ENCODE data around the gene CDK5RAP2.
A peak's percentile ranks its signal among the peaks of the same experiment; 100 is the strongest.

The CDK5RAP2 gene

DNA sequence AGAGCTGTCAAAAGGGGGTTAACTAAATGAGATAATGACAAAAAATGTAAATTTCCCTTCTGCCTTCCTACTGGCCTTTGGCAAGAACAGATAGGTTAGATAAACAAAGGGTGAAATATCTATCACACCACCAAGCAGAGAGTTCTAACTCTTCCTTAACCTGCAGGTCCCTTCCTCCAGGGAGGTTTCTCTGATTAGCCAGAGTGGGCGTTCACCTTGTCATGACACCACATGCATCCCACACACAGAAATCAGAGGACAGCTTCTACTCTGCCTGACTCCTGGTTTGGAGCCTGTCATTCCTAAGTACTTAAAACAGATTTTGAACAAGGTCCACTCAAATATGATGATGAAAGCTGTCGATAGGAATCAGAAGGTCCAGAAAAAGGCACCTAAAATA, 180.0 kb downstream of the CDK5RAP2 start:
- no peak for DNase-seq

DNA sequence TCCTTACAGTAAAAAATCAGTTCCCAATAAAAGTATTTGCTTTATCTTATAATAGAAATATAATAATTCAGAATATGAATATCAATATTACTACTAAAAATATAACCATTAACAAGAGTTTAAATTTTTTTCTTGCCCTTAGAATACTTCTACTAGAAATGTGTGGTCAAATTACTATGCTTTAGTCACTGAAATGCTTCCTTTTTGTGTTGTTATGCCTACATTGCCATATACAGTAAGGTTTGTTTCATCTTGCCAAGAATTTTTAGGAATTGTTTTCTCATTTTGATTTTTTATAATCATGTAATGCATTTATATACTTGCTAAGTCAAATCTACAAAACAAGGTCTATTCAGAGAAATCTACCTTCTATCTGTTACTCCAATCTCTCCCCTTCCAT, 181.7 kb downstream of the CDK5RAP2 start:
- no peak for DNase-seq

DNA sequence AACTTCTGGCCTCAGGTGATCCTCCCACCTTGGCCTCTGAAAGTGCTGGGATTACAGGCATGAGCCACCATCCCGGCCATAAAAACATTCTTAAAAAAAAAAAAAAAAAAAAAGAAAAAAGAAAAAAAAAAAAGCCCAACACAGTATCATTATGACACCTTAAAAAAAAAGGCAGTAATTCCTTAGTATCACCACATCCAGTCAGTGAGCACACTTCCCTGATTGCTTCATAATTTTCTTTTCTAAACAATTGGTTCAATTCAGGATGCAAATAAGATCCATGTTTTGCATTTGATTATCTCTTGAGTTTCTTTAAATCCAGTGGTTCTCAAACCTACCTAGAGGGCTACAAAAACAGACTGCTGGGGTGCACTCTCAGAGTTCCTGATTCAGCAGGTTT, 182.5 kb downstream of the CDK5RAP2 start:
- no peak for DNase-seq

DNA sequence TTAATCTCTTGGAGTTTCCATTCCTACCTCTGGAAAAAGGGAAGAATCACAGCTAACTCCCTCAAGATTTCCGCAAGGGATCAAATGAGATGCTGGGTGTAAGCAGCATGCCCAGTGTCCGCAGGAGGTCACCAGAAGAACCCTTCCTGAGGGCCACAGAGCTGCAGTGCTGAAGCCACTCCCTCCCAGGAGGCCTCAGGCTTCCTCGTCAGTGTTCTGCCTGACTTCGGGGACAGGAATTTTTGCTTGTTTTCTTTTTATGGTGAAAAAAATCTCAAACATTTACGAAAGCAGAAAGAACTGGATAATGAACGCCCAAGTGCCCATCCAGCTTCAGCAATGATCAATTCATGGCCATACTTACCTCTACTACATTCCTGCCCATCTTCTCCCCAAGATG, 183.0 kb downstream of the CDK5RAP2 start:
- DNase-seq, result no peak

DNA sequence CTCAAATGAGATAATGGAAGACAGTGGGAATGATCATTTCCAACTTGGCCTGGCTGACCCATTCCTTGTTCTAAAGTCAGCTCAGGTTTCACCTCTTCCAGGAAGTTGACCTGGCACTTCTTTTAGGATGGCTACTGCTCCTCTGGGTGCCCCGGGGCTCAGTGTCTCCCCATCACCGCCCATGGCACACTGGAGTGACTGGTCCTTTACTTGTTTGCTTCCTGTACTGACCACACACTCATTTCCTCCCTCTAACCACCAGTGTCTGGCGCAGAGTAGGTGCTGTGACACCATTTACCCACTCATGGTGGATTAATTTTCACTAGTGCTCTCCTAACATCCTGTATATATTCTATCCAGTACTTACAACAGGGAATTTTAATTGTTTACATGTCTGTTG, 183.5 kb downstream of the CDK5RAP2 start:
- no peak for DNase-seq

DNA sequence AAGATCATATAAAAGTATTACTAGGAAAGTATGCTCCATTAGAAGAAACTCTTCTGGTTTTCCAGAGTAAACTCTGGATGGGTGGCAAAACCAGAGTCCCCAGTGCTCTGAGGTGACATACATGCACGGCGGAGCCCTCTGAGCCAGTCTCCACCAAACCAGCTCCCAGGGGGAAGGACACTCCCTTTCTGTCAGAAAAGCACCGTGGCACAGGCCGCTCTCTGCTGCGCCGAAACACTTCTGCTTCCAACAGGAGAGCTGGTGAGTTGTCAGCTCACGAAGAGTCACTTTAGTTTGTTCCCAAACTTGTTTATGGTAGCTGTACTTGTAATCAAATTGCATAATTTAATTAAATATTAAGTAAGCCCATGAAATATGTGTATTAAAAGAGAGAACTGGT, 184.6 kb downstream of the CDK5RAP2 start:
- no peak for DNase-seq

DNA sequence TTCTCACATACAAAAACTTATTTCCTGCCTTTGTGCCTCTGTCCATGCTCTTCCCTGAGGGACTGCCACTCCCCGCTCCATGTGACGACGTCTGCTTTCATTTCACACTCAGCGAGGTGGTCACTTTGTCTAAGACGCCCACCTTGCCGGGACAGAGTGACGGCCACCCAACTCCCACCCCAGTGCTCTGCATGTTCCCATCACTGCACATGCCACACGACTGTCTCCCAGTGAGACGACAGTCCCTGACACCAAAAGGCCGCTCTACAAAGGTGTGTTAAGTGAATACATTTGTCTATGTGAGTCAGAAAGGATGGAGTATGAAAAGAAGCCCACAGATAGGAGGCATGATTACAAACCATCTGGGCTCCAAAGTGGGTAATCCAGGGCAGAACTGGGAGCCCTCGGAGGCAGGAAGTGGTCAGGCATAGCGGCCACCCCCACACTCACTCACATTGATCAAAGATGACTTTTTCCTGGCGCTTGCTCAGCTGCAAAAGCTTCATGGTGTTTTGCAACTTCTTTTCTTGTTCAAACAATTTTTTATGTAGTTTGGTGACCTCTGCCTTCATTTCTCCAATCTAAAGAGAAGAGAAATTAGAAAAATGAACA, 185.8 kb downstream of the CDK5RAP2 start:
- DNase-seq, result no peak

DNA sequence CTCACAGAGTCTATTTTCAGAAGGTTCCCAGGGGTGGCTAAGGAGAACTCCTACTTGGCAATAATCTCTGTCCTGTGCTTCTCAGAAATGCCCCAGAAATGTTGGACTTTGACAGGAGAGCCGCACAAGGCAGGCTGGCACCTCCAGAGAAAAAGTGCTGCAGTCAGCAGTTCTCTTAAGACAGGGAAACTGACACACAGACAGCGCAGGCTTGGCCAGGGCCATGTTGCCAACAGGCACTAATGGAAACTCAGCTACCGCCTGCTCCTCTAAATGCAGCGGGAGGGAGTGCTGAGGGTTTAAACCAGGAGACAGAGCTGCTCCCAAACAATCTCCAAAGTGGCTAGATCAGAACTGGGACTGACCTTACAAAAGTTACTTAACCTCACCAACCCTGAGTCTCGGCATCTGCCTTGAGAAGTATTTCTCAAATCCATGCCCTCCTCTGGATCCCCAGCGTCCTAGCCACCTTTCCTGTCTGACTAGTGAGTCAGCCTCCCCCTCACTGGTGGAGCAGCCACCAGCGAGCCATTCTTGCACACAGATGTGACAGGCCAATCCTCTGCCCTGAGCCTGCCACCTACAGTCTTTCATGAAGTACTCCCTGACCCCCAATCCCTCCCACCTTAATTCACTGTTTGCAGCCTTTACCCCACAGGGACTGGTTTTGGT, 186.4 kb downstream of the CDK5RAP2 start:
- DNase-seq, result no peak

DNA sequence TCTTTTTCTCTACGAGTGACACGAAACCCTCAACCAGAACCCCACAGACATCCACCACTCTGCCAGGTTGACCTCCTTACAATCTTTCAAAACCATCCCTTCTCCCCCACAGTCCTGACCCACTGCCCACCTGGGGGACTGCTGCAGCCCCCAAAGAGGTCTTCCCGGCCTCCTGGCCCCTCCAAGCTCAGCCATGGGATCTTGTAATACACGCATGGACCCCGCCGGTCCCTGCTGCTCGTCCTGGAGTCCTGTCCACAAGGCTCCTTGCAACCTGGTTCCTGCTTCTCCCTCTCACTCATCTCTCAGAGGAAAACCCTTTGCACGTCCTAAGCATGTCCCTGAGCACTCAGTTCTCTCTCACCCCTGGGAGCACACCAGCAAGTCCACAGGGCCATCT, 187.3 kb downstream of the CDK5RAP2 start:
- no peak for DNase-seq

DNA sequence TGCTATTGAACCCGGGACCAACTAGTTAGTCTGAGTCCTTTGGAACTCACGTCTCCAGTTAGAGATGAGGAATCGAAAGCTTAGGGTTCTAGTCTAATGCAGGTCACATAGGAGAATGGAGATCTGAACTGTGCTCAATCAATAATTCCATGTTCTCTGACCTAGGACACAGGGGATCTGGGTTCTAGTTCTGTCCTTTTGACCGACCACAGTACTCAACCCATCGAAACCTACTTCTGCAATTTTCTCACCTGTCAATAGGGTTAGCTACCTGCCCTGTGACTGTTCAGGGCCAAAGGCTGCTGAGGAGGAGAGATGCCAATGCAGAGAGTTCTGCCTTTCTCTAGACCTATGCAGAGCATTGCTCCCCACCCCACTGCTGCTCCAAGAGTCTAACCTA, 187.7 kb downstream of the CDK5RAP2 start:
- no peak for DNase-seq

DNA sequence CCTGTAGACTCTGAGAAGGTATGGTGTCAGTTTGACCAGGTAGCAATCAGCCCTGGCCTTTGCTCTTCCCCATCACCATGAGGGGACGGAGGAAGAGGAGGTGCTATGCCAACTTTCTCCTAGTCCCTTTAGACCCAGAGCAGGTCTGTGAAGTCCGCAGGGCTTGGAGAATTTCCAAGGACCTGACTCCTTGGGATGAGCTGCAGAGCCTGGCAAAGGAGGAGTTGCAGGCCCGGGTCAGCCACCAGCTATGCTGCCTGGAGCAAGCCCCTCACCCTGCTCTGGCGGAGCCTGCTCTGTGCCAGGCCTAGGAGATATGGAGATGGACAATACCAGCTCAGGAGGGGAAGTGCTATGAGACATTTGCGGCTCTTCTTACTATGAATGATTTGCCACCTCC, 188.3 kb downstream of the CDK5RAP2 start:
- no peak for DNase-seq

DNA sequence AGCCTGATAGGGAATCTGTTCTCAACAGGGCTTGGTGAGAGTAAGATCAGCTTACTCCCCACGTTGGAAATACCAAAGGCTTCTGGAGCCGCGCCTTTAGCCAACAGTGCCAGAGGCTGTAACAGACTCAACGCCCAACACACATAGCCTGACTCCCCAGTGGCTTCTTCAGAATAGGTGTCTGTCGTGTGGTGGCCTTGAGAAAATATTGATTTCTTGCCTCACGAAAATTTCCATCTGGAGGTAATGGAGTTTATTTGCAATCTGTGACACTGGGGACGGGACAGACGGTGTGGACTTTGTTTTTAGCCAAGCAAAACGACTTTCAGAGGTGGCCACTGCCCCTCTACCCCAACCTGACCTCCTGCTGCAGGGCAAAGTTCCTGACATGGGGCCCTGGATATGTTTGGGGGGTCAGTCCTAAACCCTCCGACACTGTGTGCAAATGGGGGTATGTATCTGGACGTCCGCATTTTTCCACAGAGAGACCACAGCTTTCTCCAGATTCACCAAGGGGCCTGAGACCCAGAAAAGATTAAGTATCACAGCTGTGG, 189.3 kb downstream of the CDK5RAP2 start:
- no peak for DNase-seq

DNA sequence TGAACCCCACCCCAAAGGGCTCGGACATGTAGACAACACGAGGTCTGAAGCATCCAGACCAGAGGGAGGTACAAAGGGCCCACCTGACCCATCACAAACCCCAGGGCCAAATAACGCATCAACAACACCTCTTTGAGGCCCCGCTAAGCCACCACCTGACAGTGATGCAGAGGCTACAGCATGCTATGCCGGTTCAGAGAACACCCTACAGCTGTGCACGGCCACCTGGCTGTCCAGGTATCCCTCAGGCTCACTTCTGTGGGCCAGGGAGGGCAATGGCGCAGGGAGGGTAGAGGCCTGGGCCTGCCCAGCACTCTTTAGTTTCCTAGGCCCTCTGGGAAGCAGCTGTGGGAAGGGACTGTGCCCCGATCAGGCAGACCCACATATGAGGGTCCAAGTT, 190.1 kb downstream of the CDK5RAP2 start:
- no peak for DNase-seq

DNA sequence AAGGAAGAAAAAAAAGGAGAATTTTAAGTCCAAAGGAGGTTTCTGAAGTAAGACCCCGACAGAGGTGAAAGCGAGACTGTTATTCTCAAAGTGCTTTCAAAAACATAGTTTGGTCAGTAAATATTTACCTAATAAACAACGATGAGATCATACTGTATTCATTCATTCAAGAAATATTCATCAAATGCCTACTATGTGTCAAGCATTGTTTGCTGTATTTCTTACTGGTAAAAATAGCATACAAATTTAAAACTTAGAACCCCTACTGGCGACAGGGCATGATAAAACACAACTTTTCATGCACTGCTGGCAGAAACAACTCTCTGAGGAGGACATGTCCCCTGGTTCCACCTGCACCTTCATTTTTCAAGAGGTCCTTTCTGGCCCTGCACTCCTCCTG, 190.7 kb downstream of the CDK5RAP2 start:
- no peak for DNase-seq

DNA sequence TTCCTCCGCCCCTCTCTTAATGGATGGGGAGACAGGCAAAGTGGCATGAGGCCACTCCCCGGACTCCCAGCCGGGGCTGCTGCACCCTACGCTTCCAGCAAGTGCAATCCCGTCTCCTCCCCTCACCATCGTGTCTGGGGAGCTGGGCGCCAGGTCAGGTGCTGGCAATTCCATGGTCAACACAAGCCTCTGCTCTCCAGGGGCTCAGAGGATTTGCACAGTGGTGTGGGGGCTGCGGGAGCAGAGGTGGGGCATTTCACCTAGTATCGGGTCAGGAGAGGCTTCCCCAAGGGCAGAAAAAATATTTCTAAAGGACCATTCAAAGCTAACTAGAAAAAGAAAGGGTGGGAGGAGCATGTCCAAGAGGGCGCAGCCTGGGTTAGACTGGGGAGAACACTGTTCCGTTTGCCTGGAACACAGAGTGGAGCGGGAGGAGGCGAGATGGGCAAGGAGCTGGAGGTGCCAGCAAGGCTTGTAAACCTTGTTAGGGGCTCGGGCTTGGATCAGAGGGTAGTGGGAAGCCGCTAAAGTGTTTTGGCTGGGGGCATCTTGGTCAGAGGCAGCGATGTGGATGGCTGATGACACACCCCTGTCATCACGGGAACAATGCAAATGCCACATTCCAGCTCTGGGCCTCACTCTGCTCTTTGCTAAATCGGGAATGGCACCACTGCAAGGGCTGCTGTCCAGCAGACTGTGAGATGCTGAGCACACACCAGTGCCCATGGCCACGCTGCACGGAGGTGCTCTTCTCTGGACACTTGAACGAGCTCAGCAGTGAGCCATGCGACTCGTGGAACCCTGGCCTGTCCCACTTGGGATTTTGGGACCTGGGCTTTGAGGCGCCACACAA, 191.7 kb downstream of the CDK5RAP2 start:
- no peak for DNase-seq

DNA sequence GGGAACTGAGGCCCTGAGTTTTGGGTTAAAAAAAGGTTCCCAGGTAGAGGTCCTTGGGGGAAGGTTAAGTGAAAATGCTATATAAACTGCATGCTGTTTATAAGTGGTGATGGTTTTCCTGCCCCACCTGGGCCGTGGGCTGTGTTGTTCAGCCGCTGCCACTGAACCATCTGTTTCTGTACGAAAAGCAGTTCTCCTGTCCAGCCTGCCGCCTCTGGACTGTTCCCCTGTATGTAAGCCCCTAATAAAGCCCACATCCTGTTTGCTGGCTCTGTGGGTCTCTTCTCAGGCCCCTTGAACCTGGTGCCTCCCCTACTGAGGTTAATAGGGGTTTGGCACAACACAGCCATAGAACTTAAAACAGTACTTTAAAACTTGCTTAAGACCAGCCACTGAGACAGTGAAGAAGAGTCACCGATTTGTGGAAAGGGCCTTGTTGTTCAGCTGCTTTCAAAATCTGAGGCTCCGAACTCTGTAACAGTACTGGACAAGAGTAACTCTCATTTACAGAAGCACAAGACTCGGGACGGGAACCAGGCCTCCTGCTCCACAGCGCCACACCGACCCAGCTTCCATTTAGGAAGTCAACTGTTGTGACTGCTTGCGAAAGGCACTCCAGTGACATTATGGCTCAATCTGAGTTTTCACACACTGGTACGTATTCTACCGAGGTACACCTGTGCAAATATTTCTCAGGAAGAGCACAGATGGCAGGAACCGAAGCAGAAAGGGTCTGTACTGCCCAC, 192.5 kb downstream of the CDK5RAP2 start:
- no peak for DNase-seq

DNA sequence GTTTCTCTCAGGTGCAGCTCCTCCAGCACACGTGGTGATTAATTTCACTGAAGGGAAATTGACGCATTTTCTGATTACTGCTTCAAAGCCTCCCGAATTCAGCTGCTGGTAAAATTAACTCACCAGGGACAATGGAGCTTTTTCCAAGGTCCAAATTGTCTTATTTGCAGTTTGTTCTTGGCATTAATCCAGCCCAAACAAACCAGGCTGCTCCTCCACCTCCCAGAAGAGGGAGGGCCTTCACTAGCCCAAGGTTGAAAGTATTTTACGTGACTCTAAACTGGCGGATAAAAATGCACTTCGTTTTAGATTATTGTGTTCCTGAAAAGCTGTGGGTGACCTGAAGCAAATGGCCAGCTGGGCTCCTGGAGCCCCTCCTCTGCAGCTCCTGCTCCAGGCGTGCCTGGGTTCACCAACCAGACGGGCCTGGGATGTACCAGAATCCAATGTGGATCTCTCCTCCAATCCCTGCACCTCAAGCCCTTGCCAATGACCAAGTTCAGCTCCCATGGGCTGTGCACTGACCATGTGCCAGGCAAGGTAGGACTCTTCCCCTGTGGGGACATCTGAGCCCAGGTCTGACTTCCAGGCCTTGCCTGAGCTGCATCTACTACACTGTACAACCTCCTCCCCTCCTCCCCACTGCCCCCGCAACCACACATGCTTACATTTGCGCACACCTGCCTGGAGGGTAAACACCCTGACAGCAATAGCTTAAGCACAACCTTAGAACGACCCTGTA, 193.4 kb downstream of the CDK5RAP2 start:
- DNase-seq, result peak; percentile 23

DNA sequence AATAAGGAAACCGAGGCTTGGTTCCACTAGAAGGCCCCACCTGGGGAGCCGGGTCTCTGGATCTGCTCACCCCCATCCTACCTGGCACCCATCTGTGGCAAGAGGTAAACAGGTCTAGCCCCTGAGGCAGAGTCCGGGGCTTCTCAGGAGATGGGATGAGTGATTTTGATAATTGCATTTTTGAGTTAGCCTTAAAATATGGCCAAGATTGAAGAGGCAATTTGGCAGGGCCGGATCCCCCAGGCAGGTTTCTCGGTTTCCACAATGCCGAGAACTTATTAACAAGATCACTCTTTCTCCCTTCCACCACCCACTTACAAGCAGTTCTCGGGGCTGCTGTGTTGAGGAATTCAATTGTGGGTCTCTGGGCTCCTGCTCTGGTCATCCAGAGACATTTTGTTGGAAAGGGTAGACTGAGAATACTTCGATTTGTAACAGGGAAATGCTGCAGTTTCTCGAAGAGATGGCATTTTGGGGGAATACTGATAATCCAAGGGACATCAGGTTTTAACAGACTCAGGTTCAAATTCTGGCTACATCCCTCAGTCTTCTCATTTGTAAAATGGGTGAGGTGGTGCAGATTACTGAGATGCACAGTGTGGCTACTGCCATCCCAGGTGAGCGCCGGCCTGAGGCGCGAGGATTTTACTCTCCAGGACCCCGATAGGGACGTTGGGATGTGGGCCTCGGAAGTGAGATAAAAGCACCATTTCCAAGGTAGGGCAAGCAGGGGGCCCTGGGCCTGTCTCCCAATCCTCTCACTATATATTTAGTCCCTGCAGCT, 194.2 kb downstream of the CDK5RAP2 start:
- DNase-seq, result no peak

DNA sequence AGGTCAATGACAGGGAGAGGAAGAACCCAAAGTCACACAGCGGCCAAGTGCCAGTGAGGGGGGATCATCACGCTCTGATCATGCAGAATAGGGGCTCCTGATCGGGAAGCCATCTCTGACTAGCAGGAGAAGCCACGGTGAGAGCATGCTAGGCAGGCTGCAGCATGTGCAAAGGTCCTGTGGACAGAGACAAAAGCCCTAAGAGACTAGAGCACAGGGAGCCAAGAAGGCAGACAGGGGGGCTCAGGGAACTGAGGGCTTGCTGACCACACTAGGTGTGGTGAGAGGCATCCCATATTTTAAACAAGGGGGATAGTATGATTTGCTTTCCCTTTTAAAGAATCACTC, 195.1 kb downstream of the CDK5RAP2 start:
- no peak for DNase-seq

DNA sequence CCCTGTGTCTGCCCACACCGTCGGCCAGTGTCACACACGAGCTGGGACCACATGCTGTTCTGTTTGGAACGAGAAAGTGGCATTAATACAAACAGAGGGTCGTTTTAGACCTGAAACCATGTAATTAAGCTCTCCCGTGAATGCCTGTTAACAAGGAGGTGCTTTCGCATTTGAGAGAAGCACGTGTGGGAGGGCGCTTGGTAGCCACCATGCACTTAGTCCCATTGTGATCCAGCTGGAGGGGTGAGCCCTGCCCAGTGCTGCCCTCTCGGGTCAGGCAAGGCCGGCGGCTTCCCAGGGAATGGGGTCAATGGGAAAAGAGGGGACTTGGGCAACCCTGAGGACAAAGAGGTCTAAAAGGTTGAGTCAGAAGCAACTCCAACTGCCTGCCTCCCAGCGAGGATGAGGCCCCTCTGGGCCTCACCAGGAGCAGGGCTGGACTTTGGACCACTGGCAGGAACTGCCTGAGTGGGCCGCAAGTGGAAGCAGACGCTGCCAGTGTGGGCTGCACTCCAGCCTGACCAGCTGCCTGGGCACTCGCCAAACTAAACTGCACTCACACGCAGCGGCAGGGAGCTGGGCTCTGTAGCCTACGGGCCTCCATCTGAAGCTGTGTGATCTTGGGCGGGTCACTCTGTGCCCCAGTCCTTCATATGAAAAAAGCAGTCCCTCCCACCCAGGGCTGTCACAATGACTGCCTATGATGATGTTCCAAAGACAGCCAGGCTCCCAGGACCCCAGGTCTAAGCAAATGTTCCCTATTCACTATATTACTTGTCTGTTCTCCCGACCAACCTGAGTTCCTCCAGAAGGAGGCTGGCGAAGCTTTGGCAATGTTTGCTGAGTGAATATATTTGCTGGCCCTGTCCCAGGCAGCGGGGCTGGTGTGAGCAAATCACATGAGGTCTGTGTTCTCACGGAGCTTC, 195.7 kb downstream of the CDK5RAP2 start:
- no peak for DNase-seq

All from right kidney (tissue), 1 donor.